ENCODE data around the gene RFX1.

DNA sequence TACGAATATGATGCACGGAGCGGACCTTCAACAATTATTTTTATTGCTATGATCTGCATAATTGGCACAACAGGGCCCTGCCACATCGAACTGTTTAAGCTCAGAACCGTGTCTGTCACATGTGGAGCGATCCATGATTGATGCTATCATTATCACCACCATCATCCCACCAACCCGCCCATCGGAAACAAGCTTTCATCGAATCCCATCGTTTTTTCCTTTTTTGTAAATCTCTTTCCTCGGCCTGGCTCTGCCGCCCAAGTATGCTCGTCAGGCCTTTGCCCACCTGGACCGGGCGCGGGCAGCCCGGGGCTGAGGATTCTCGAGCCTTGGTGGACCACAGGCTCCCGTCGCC, 54.3 kb downstream of the RFX1 start:
- TF ChIP-seq, protein P1, sequence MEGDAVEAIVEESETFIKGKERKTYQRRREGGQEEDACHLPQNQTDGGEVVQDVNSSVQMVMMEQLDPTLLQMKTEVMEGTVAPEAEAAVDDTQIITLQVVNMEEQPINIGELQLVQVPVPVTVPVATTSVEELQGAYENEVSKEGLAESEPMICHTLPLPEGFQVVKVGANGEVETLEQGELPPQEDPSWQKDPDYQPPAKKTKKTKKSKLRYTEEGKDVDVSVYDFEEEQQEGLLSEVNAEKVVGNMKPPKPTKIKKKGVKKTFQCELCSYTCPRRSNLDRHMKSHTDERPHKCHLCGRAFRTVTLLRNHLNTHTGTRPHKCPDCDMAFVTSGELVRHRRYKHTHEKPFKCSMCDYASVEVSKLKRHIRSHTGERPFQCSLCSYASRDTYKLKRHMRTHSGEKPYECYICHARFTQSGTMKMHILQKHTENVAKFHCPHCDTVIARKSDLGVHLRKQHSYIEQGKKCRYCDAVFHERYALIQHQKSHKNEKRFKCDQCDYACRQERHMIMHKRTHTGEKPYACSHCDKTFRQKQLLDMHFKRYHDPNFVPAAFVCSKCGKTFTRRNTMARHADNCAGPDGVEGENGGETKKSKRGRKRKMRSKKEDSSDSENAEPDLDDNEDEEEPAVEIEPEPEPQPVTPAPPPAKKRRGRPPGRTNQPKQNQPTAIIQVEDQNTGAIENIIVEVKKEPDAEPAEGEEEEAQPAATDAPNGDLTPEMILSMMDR (IDR thresholded peaks at IDR 0.05) = no peak
- TF ChIP-seq POLR2AphosphoS5 (IDR thresholded peaks at IDR 0.05) (no peak), POLR2A (IDR thresholded peaks at IDR 0.05) (no peak)
